Measurements from ENCODE around the gene EXOC6B. TPM values are rescaled to one million over a fixed set of nuclear protein-coding genes. Genes with fewer than 3 reads are reported as not detected.

The EXOC6B gene
- total and polyA plus RNA-seq, 2 of the 8 experiments (the other 6 are each of a cell fraction or from before 2014, with no cell fraction given), result 13.5 to 33.0 TPM

DNA sequence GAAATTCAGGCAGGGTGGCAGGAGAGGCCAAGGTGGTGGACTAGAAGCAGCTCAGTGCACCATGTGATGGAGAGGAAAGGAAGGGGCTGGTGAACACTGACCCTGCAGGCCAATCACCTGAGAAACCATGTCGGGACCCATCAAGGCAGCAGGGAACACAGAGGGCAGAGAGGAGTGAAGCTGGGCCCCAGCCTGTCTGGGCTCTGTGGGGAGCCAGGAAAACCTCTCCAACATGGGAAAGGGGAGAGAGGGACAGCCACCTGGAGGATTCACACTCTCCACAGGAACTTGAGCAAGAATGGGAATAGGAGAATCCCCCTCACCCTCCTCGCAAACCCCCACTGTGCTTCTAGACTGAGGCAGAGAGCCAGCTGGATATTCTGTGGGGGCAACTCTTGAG, 592.6 kb downstream of the EXOC6B start (continued):
- TF ChIP-seq, protein P1, sequence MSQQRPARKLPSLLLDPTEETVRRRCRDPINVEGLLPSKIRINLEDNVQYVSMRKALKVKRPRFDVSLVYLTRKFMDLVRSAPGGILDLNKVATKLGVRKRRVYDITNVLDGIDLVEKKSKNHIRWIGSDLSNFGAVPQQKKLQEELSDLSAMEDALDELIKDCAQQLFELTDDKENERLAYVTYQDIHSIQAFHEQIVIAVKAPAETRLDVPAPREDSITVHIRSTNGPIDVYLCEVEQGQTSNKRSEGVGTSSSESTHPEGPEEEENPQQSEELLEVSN (IDR thresholded peaks at IDR 0.05), result no peak
- TF ChIP-seq GTF2F1 (IDR thresholded peaks at IDR 0.05; ENCODE audit: borderline replicate concordance, low read depth, low read length) (no peak), CEBPB (IDR thresholded peaks at IDR 0.05; ENCODE audit: low read depth, low read length) (no peak), ZNF274 (IDR thresholded peaks at IDR 0.05; ENCODE audit: borderline replicate concordance, extremely low read depth, low read length) (no peak)
